SK-N-SH (cell line): Measurements from ENCODE around the gene AGK.

ENCODE experiments used
- CHD2 ChIP-seq: fragments of 150-350 bp; IDR thresholded peaks from 2 replicates; pipeline ENCODE4 v1.6.1; 2018; ENCODE audit warnings: low read length; ENCODE audit not compliant: partially characterized antibody
- EP300 ChIP-seq, 2 experiments: IDR thresholded peaks; 2 replicates each; pipeline versions ENCODE4 v1.4.0 to v1.6.1; 2012; ENCODE audit warnings: borderline replicate concordance in 1 of 2, low read depth in 1 of 2, low read length in 1 of 2
- YY1 ChIP-seq: IDR thresholded peaks from 2 replicates; pipeline ENCODE4 v1.4.0; 2012; ENCODE audit warnings: low read depth, mild to moderate bottlenecking

DNA sequence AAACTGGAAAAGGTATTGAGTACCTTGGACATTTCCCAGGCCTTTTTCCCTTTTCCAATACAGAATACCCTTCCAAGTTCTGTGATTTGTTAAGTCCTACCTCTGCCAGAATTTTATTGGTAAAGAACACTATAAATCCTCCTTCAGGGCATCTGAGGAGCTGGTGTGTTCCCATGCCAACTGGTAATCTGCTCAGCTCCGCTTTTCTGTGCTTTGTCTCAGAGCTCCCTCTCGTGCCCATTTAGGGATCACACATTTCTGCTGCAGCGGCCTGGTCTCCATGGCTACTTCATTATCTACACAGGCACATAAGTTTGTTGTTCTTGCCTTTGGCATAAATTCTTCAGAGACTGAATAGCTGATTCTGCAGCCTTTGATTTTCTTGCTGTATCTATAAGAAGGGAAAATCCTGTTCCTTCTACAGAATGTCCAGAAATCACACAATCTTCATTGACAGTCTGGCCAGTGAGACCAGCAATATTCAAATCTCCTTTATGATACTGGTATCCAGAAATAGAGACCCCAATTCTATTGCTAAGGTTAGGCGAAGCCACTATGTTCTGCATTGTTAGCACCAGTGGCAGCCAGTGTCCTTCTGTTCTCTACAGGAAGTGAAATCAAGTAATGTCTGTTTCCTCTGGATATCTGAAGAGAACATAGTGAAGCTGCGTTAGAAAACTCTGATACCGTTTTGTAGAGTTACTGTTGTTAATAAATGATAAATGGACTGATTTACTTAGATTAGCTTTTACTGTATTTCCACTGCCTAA, 98.8 kb downstream of the AGK start:
- TF ChIP-seq YY1 (no peak), EP300 (IDR thresholded peaks at IDR 0.05; ENCODE audit: borderline replicate concordance in 1 of 2, low read depth in 1 of 2, low read length in 1 of 2) (peak in 1 of 2 experiments; percentile 67; a peak in 1 of 4 replicates), CHD2 (peak; percentile 39)
